Measurements from ENCODE around the gene FNBP1L.
"Not testable (repeated sequence)": the region's sequence is repeated elsewhere in the genome, so short reads cannot be mapped to it uniquely, and the experiment has no call there.

FNBP1L gene

GRCh38 chr1:93575621-93576284 lies 127.8 kb downstream of the FNBP1L start:
- peak; percentile 61 for DNase-seq

DNA sequence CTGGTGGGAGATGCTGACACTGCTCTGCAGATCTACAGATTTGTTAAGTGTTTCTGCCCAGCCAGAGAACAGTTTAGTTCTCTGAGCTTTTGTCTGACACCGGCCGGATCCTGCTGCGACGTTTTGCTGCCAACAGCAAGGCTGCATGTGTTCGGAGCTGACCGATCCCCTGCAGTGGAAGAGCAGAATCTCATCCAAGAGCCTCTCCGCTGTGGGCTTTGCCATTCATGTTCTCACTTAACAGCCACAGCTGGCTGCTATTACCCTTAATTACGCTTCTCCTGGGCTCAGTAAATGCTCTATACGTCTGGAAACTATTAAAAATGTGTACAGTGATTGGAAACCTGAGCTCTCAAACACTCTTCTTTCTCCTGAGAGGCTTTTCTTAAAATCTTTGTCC lies 128.4 kb downstream of the FNBP1L start:
- DNase-seq: peak; percentile 87

GRCh38 chr1:93576746-93577145 lies 128.8 kb downstream of the FNBP1L start:
- no peak for DNase-seq

DNA sequence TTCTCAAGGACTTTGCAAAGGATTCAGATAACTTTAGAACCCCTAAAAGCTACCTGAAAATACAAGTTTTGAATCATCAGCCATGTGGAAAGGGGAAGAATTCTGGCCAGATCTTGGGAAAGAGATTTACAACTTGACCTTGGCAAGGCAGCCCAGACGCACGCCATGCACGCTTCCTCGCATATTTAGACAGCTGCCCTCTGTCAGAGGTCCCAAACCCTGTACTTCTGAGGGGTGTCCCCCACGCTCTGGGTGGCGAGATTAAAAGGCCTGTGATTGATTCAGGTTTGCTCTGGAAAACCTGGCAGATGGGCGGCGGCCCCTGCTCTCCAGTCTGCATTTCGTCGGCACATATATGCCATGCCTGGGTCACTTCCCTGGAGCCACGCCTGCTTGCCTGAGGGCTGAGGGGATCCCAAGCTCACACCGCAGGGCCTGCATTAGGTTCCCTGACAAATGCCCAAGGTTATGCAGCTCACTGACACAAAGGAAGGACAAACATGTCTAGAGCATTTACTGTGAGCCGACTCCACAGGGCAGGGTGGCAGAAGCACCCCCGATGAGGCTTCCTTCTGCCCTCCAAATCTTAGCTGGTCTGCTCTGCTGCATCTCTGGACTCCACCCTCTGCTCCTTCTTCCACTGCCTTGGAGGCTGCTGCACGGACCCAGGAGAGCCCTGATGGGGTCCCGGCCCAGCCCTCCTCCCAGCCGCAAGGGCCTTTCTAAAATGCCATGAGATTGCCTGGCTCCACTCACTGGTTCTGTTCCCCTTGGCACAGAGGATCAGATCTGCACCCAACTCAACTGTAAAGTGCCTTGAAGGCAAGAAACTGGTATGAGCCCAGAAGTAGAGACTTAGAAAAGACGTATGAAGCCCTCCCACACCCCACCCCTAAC lies 129.9 kb downstream of the FNBP1L start:
- no peak for DNase-seq

DNA sequence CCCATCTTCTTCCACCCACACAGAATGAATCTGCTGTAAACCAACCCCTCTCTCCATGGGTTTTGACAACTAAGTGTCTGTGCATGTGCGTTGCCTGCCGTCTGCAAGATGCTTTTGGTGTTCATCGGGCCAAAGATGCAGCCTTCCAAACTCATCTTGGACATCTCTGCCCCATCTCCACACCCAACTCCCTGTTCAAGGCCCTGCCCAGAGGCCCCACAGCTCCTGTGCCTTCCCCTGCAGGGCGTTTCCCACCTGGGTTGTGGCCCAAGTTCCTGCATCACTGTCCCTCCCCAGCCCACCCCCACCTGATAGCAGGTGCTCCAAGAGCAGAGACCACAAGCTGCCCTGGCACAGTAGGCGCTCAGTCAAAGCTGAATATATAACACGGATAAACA lies 130.5 kb downstream of the FNBP1L start:
- DNase-seq: no peak

DNA sequence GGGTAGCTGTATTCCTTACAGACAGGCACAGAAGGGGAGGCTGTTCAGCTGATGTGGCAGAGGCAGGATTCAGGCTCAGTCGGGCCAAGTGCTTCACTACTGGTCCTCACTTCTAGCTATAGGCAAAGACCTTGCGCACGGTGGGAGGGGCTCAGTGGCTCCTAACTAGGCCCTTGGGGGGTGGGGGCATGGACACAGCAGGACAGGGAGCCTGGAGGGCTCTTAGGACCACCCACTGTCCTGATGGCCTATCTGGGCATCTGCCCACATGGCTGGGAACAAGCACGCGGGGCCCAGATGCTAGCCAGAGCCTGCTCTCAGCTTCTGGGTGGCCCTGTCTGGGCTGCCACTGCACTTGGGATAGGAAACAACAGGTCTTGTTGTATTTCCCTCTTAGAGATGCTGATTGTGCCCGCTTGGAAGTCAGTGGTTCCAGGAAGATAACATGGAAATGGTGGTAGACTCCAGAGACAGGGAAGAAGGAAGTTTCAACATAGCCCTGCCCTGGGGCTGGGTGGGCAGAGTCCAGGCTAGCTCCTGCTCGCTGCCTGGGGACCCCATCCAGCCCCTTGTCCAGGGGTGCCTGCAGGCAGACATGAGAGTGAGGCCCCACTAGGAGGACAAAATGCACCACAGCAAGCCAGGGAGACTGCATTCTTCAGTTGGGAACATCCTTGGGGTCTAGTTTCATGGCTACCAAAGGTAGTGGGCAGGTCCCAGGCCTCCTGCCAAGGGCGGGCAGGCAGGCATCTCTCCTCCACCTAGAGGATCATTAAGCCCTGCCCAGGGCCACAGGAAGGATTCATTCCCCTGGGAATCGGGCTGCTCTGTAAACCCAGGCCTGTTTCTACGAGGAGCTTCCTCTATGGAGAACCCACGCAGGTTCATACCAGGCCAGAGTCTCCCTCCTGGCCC lies 131.2 kb downstream of the FNBP1L start:
- DNase-seq: no peak

DNA sequence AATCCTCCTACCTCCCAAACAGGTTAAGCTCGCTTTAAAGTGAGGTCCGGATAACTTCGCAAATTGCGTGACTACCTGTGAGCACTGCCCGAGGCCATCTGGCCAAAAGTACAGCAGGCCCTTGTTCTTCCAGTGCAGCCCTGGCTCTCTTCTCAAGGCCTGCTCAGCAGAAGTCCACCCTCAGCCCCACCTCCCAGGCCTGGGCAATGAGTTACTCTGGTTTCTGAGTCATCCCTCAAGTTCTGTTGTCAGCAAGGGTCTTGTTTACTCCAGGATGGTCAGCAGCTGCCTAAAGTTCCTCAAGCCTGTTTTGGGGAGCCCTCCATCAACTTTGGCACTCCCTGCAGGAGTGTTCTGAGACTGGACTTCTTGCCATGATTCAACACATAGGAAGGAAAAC lies 132.0 kb downstream of the FNBP1L start:
- DNase-seq: no peak

GRCh38 chr1:93581917-93582850 lies 134.3 kb downstream of the FNBP1L start:
- DNase-seq: no peak

GRCh38 chr1:93584261-93585003 lies 136.5 kb downstream of the FNBP1L start:
- DNase-seq: no peak

DNA sequence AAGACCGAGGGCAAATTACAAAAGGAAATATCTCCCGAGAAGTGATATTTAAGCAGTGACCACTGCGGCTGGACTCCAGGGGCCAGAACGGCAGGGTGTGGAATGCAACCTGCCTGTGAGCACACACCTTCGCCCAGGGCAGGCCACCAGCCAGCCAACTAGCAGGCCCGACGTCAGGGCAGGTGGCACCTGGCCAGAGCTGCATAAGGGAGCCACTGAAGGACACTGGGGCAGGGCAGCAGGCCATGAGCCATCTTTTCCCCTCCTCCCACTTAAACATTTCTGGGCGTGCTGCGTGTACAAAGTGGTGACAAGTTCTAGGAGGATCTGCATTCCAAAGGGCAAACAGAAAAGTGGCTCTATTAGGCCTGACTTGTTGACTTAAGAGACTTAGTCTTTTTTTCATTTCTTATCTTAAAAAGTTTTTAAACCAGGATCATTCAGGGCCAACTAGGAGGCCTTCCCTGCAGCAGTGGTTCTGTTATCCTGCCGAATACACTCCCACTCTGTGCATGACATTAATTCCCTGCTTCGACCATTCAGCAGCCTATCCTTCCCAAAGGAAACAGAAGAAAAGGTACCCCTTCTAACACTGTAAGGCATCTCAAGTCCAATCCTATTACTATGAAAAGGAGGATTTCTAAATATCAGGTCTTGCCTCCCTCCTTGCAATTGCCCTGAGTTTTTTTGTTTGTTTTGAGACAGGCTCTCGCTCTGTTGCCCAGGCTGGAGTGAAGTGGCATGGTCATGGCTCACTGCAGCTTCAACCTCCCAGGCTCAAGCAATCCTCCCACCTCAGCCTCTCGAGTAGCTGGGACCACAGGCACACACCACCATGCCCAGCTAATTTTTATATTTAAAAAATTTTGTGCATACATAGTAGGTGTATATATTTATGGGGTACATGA lies 137.4 kb downstream of the FNBP1L start:
- peak; percentile 62 for DNase-seq

- DNase-seq: no peak
These were observed 139.4 kb downstream of the FNBP1L start for GRCh38 chr1:93587354-93587753.

- DNase-seq: no peak
These were observed 140.3 kb downstream of the FNBP1L start for GRCh38 chr1:93588206-93588605.

DNA sequence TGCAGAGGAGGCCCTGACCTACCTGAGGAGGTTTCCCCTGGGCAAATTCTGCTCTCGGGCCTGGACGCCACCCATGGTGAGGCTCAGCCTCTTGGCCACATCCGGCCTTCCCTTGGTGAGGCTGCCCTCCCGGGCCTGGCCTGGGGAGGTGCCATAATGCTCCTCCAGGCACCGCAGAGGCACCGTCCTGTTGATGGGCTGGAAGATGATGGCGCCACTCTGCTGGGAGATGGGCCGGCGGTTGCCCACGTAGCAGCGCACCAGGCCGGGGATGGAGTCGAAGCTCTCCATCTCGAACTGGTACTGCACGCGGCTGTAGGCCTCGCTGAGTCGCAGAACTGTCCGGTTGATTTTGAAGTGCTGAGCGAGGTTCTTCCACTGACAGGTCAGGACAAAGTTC lies 141.0 kb downstream of the FNBP1L start:
- no peak for DNase-seq

DNA sequence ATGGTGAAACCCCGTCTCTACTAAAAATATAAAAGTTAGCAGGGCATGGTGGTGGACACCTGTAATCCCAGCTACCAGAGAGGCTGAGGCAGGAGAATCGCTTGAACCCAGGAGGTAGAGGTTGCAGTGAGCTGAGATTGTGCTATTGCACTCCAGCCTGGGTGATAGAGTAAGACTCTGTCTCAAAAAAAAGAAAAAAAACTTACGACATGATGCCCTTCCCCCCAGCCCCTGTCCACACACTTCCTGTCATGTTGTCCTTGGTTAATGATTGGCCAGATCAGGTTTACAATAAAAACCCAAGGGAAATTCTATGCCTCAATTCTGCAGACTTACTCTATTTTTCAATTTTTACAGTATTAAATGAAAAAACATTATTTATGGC lies 143.4 kb downstream of the FNBP1L start:
- not testable (repeated sequence) for DNase-seq

- DNase-seq: peak; percentile 55
These were observed 144.0 kb downstream of the FNBP1L start for GRCh38 chr1:93591676-93592550.

DNA sequence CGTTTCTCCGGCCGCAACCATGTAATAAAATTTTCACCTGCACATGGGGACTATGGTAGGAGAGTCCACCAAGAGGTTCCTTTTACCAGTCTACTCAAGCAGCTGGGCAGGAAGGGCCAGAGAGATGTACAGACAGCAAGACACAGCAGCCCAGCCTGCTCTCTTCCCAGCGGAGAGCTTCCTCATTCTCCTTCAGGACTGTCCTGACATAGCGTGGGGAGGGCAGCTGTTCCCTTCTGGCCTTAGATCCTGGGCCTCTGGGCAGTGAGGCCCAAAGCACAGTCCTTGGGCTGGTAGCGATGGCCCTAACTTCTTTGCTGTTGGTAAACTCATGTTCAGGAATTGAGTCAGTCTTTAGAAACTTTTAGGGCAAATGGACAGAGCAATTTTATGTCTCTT lies 144.6 kb downstream of the FNBP1L start:
- no peak for DNase-seq

DNA sequence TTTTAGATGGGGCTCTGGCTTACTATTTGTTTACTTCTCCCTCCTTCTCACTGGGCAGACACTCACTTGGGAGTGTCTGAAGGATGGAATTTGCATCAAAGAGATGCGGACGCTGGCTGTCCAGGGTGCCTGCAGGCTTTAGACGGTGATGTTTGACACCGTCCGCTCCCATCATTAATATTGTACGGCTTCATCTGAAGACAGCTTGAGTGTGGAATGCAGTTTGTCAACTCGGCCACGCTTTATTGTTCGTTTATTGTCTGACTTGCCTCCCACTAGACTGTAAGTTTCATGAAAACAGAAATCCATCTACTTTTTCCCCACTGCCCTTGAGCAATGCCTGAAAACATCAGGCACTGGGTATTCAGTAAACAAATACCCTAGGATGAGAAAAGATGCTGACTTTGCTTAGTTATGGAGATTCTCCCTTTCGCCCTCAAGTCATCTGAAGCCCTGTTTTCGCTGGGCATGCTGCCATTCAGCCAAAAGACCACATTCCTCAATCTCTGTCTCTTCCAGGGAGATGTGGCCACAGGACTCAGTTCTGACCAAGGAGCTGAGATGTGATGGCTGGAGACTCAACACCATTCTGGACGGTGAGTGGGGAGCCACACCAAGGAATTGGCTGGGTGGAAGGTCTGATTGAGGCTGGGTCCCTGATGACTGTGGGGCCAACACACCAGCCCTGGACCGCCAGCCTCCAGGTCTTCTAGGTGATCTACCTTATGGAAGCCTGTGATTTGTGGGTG lies 146.1 kb downstream of the FNBP1L start:
- DNase-seq: no peak

DNA sequence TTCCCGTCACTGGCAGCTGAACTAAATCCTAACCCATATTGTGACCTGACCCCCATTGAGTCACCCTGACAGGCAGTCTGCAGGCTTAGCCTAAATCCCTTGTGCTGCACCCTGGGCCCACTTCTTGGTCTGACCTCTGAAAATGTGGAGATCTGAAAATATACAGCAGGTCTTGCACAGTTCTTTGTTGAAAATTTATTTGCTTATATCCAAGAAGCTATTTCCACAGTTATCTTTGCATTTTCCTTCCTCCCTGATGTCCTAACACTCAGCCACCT lies 146.6 kb downstream of the FNBP1L start:
- DNase-seq: no peak

- peak; percentile 66 for DNase-seq
These were observed 147.3 kb downstream of the FNBP1L start for GRCh38 chr1:93595266-93595665.

Data from left hindlimb (tissue), 1 donor.